HepG2 (cell line): ENCODE results near the gene SCML1. TPM values are rescaled to one million over a fixed set of nuclear protein-coding genes. Genes with fewer than 3 reads are reported as not detected.

Experiments
- CHD4 ChIP-seq: fragments of 200-600 bp; sonication (generic); IDR thresholded peaks from 2 replicates; pipeline ENCODE4 v1.7.0; 2017; ENCODE audit warnings: mild to moderate bottlenecking, low read length, borderline replicate concordance
- CREB3 ChIP-seq: sonication (generic); formaldehyde crosslinking; IDR thresholded peaks from 2 replicates; pipeline ENCODE4 v1.5.0; 2020; ENCODE audit warnings: missing genetic modification reagents
- CREBL2 ChIP-seq: sonication (generic); formaldehyde crosslinking; IDR thresholded peaks from 2 replicates; pipeline ENCODE4 v1.8.1; 2023; ENCODE audit warnings: missing genetic modification reagents, mild to moderate bottlenecking, borderline replicate concordance
- ETV6 ChIP-seq: sonication (generic); formaldehyde crosslinking; conservative IDR thresholded peaks from 2 replicates; pipeline ENCODE4 v1.4.0; 2020; ENCODE audit warnings: missing genetic modification reagents
- FOXC1 ChIP-seq: sonication (generic); formaldehyde crosslinking; IDR thresholded peaks from 2 replicates; pipeline ENCODE4 v1.8.0; 2022; ENCODE audit warnings: mild to moderate bottlenecking, missing genetic modification reagents, borderline replicate concordance
- GZF1 ChIP-seq: sonication (generic); formaldehyde crosslinking; IDR thresholded peaks from 2 replicates; pipeline ENCODE4 v1.5.1; 2020; ENCODE audit warnings: mild to moderate bottlenecking, missing genetic modification reagents
- HDAC1 ChIP-seq: sonication (generic); formaldehyde crosslinking; IDR thresholded peaks from 2 replicates; pipeline ENCODE4 v1.5.1; 2020; ENCODE audit warnings: mild to moderate bottlenecking, missing genetic modification reagents
- HNF4G ChIP-seq, 2 experiments: sonication (generic) in 1 of 2; formaldehyde crosslinking in 1 of 2; IDR thresholded peaks; 2 replicates each; pipeline versions ENCODE4 v1.4.0 to v1.6.1; 2011 to 2020; ENCODE audit warnings: borderline replicate concordance in 2 of 2, low read depth in 2 of 2, mild to moderate bottlenecking in 2 of 2, low read length in 1 of 2, missing genetic modification reagents in 1 of 2, moderate library complexity in 1 of 2
- HOXA5 ChIP-seq: sonication (generic); formaldehyde crosslinking; IDR thresholded peaks from 2 replicates; pipeline ENCODE4 v1.4.0; 2020; ENCODE audit warnings: missing genetic modification reagents
- JDP2 ChIP-seq: sonication (generic); formaldehyde crosslinking; IDR thresholded peaks from 2 replicates; pipeline ENCODE4 v1.8.1; 2022; ENCODE audit warnings: missing genetic modification reagents, borderline replicate concordance
- NR2F2 ChIP-seq: IDR thresholded peaks from 2 replicates; pipeline ENCODE4 v1.6.1; 2012; ENCODE audit warnings: low read depth, inconsistent platforms, borderline replicate concordance
- PLRG1 ChIP-seq: fragments of 450-650 bp; conservative IDR thresholded peaks from 2 replicates; pipeline ENCODE4 v1.6.1; 2016
- POLR2AphosphoS5 ChIP-seq: IDR thresholded peaks from 2 replicates; pipeline ENCODE4 v1.6.1; 2012; ENCODE audit warnings: low read depth, low read length
- THRA ChIP-seq: sonication (generic); formaldehyde crosslinking; IDR thresholded peaks from 2 replicates; pipeline ENCODE4 v1.4.0; 2020; ENCODE audit warnings: missing genetic modification reagents, borderline replicate concordance
- YEATS4 ChIP-seq: sonication (generic); formaldehyde crosslinking; IDR thresholded peaks from 2 replicates; pipeline ENCODE4 v1.4.0; 2020; ENCODE audit warnings: missing genetic modification reagents, borderline replicate concordance
- ZBTB10 ChIP-seq: sonication (generic); formaldehyde crosslinking; IDR thresholded peaks from 2 replicates; pipeline ENCODE4 v1.4.0; 2020; ENCODE audit warnings: missing genetic modification reagents, borderline replicate concordance
- ZMYM2 ChIP-seq: sonication (generic); formaldehyde crosslinking; IDR thresholded peaks from 2 replicates; pipeline ENCODE4 v1.8.0; 2022; ENCODE audit warnings: mild to moderate bottlenecking, missing genetic modification reagents
- ZMYM3 ChIP-seq: sonication (generic); formaldehyde crosslinking; IDR thresholded peaks from 2 replicates; pipeline ENCODE4 v1.5.1; 2020; ENCODE audit warnings: mild to moderate bottlenecking, missing genetic modification reagents
- ZNF24 ChIP-seq: fragments of 450-650 bp; IDR thresholded peaks from 2 replicates; pipeline ENCODE4 v1.6.1; 2017; ENCODE audit warnings: antibody characterized with exemption, mild to moderate bottlenecking
- ZNF280D ChIP-seq: sonication (generic); formaldehyde crosslinking; IDR thresholded peaks from 2 replicates; pipeline ENCODE4 v1.5.1; 2020; ENCODE audit warnings: mild to moderate bottlenecking, missing genetic modification reagents
- ZNF576 ChIP-seq: sonication (generic); formaldehyde crosslinking; IDR thresholded peaks from 2 replicates; pipeline ENCODE4 v1.4.0; 2020; ENCODE audit warnings: mild to moderate bottlenecking, missing genetic modification reagents
- ZNF776 ChIP-seq: sonication (generic); formaldehyde crosslinking; IDR thresholded peaks from 2 replicates; pipeline ENCODE4 v1.4.0; 2020; ENCODE audit warnings: mild to moderate bottlenecking, missing genetic modification reagents
- ZNF891 ChIP-seq: sonication (generic); formaldehyde crosslinking; IDR thresholded peaks from 2 replicates; pipeline ENCODE4 v1.5.0; 2020; ENCODE audit warnings: mild to moderate bottlenecking, missing genetic modification reagents
- polyA plus RNA-seq, 8 experiments: library from polyadenylated mRNA; depleted of rRNA in 3 of 8; stranded (reverse) in 7 of 8; unstranded in 1 of 8; fragments of >200 nt; fragmentation: Illumina TruSeq in 4 of 8; extraction: Trizol in 4 of 8; gene quantifications; 2 replicates each; pipeline versions ENCODE4 v1.2.1 to v1.2.3, GENCODE V29; 2011 to 2016; ENCODE audit warnings: low read depth in 4 of 8, missing spikeins in 1 of 8, mixed read lengths in 1 of 8; ENCODE audit not compliant: insufficient read depth in 1 of 8
- total RNA-seq, 5 experiments: library from RNA; depleted of rRNA; stranded (reverse); fragments of >200 nt; fragmentation: Illumina TruSeq; extraction: Trizol; gene quantifications; 2 replicates each; pipeline ENCODE4 v1.2.3, GENCODE V29; 2016; ENCODE audit warnings: low read depth in 1 of 5

The SCML1 gene
- total and polyA plus RNA-seq, 2 of the 13 experiments (the other 11 are each of a cell fraction or from before 2014, with no cell fraction given) = 24.2 to 129 TPM

- no peak for TF ChIP-seq NR2F2
- TF ChIP-seq GZF1 = no peak
- TF ChIP-seq CREB3 (CRISPR knock-in tag) = no peak
- no peak for TF ChIP-seq CREBL2 (CRISPR knock-in tag)
- TF ChIP-seq ZNF891 (CRISPR knock-in tag) = no peak
- TF ChIP-seq THRA = no peak
- TF ChIP-seq JDP2 (CRISPR knock-in tag) = no peak
- no peak; the same call in 1 of the 2 replicates for TF ChIP-seq HDAC1 (CRISPR knock-in tag)
- 0 out of 2 replicates have a peak, but pooled peaks have one; percentile 20 for TF ChIP-seq ZNF24
- TF ChIP-seq ZMYM2 (CRISPR knock-in tag) = peak; percentile 79; the same call in 1 of the 2 replicates
- TF ChIP-seq CHD4 = peak; percentile 99
- 0 out of 2 replicates have a peak, but pooled peaks have one; percentile 32 for TF ChIP-seq ZNF280D (CRISPR knock-in tag)
- TF ChIP-seq ZNF576 = no peak
- TF ChIP-seq HNF4G (IDR thresholded peaks at IDR 0.05; ENCODE audit: borderline replicate concordance, low read depth, low read length) = no peak
- TF ChIP-seq HNF4G (CRISPR knock-in tag; IDR thresholded peaks at IDR 0.05; ENCODE audit: borderline replicate concordance, low read depth) = no peak
- peak; percentile 99 for TF ChIP-seq ZMYM3
- no peak for TF ChIP-seq PLRG1
- no peak for TF ChIP-seq FOXC1 (CRISPR knock-in tag)
- no peak for TF ChIP-seq ZBTB10 (CRISPR knock-in tag)
- TF ChIP-seq POLR2AphosphoS5 = no peak
- TF ChIP-seq HOXA5 = no peak
- peak; percentile 7; the same call in 1 of the 2 replicates for TF ChIP-seq YEATS4 (CRISPR knock-in tag)
- TF ChIP-seq ETV6 (CRISPR knock-in tag) = no peak
- no peak for TF ChIP-seq ZNF776 (CRISPR knock-in tag)
These were observed 826 bp upstream of the SCML1 start (continued) for GRCh38 chrX:17736478-17736855.
